Right kidney (tissue), 1 donor: ENCODE measurements around the gene PPP1R16B.
A peak's percentile ranks its signal among the peaks of the same experiment; 100 is the strongest.
"Not testable (repeated sequence)": the region's sequence is repeated elsewhere in the genome, so short reads cannot be mapped to it uniquely, and the experiment has no call there.

Source experiments
- DNase-seq: peaks from one replicate; pipeline ENCODE4 v3.0.0-alpha.2; 2016

The PPP1R16B gene

DNA sequence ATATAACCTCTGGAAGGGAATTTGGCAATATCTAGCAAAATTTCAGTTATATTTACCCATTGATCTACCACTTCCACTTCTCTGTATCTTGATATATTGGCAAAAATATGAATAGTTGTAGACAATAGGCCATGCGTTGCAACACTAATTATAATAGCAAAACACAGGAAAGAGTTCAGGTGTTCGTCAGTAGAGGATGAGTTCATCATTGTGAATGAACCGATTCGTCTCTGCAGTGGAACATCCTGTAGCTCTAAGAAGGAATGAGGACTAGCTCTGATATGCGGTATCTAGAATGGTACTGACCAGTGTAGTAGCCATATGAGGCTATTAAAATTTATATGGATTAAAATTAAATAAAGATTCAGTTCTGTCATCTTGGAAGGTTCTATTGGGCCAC is 129.0 kb downstream of the PPP1R16B start:
- DNase-seq: no peak

DNA sequence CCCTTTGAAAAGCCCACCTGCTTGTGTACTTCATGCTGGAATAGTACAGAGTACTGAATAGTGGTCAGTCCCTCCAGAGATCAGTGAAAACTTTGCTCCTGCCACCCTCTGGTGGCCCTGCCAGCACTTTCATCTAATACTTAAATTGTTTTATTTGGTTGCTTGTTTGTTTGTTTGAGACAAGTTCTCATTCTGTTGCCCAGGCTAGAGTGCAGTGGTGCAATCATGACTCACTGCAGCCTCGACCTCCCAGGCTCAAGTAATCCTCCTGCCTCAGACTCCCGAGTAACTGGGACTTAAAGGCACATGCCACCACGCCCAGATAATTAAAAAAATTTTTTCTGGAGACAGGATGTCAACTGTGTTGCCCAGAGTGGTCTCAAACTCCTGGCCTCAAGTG is 129.8 kb downstream of the PPP1R16B start:
- DNase-seq: no peak

DNA sequence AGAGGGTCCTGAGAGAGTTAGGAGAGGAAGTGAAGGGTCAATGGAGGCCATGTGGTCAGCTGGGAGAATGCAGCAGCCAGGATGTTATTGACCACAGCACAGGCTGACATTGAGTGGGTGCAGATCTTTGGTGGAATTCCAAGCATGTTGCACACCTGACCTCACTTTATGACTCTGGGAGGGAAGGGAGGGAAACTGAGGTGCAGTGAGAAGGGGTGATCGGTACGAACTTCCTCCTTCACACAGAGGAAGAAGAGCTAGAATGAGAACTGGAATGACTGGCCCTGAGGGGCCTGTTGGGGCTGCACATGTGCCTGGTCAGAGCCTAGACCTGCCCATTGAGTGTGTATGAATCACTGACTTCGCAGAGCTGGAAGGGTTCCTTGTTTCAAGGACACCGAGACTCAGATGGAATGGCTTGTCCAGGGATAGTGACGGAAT is 130.5 kb downstream of the PPP1R16B start:
- no peak for DNase-seq

- no peak for DNase-seq
Observed at GRCh38 chr20:38937000-38937399, 131.5 kb downstream of the PPP1R16B start.

DNA sequence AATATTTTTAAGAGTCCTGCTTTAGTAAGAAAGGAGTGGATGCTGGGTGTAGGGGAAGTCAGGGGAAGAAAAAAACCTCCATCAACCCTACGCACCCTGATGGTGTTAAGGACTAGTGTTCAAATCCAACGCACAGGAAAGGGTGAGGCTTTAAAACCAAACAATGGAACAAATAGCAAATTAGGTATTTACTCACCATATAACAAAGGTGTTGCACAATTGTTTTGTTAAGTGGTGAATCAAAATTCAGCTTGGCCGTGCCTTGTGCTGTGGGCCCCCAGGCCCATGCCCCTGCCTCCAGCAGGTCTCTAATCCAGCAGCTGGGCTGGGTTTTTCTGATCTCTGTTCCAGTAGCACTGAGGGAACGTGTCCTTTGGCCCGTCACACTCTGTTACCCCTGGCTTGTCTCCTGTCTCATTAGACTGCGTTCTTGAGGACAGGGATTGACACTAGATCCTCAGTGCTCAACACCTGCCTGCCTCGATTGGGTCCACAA is 132.5 kb downstream of the PPP1R16B start:
- DNase-seq: no peak

- DNase-seq: no peak
Observed at GRCh38 chr20:38939686-38940085, 134.2 kb downstream of the PPP1R16B start.

DNA sequence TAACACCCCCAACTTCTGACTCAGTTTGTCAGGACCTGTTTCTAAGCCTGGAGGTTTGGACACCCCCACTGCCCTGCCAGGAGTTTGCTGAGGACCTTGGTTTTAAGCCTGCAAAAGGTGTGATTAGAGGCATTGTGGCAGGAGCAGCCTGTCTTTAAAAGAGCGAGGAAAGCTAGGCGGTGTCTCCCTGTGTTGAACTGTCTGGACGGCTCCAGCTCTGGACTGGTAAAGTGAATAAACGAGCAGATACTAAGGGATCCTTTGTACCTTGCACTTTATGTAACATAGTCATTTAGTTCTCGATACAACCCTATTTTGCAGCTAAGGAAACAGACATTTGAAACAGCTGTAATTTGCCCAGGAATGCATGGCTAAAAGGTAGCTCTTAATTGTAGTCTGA is 135.1 kb downstream of the PPP1R16B start:
- DNase-seq: no peak

DNA sequence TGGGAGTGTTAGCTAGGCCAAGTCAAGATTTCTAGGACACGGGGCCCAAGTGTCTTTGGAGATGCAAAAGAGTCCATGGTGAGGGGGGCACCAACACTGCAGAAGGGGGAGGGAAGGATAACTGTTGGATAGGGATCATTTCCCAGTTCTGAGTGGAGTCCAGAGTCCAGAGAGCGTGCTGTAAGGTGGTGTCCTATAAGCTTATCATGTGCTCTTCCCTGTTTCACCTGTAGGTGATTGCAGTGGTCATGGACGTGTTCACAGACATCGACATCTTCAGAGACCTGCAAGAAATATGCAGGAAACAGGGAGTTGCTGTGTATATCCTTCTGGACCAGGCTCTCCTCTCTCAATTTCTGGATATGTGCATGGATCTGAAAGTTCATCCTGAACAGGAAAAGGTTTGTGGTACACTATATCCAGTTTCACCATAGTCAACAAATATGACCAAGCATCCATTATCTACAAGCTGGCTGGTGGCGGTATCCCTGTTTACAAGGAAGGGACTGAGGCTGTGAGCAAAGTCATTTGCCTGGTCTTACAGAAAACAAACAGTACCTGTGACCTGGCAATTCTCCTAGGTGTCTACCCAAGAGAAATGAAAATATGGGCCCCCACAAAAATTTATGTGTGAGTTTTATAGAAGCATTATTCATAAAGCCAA is 136.4 kb downstream of the PPP1R16B start:
- DNase-seq: no peak

GRCh38 chr20:38945012-38945411 is 139.5 kb downstream of the PPP1R16B start:
- no peak for DNase-seq

DNA sequence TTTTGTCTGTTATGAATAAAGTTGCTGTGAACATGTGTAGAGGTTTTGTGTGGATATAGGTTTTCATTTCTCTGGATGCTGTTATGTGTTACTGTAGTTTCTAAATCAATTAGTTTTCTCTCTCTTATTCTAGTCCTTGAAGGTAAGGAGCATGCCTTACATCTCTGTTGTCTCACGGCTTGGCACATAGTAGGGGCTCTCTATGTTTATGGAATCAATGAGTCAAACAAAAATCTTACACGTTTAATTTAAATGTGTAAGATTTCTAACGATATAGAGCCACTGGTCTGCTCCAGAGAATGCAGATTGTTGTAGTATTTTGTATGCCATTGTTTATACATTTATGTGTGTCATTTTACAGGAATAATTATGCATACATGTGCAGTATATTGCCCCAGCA is 141.3 kb downstream of the PPP1R16B start:
- DNase-seq: no peak

DNA sequence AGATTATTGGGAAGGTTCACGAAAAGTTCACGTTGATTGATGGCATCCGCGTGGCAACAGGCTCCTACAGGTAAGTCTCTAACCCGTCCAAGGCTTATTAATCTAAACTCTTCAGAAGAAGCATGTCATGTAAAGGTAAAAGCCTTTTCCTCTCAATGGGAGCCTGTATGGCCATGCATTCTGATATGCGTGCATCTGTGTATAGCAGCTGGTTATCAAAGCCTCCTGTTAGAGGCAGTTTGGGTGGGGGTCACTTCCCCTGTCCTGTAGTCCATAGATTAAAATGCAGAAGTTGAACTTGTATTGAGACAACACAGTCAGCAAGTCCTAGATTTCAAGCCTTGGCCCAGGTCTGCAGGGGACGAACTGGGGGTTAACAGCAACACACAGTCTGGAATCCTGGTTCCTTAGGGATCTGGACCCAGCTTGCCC is 142.4 kb downstream of the PPP1R16B start:
- no peak for DNase-seq

DNA sequence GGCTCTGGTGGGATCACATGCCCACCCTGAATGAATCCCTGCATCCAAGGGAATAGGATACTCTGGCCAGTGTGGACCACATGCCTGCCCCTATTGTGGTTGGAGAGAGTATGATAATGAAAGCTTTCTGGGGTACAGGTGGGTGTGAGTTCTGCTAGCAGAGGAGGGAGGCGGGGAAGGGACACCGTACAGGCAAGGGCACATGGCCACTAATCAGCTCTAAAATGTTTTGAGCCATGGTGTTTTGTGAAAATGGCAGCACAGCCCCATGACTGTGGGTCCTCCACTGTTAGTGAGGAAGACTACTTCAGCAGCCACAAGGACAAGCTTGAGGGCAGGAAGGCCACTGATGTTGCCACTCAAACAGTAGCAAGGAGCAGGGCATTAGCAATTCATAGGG is 144.8 kb downstream of the PPP1R16B start:
- no peak for DNase-seq

- DNase-seq: no peak
Observed at GRCh38 chr20:38951611-38952010, 146.1 kb downstream of the PPP1R16B start.

DNA sequence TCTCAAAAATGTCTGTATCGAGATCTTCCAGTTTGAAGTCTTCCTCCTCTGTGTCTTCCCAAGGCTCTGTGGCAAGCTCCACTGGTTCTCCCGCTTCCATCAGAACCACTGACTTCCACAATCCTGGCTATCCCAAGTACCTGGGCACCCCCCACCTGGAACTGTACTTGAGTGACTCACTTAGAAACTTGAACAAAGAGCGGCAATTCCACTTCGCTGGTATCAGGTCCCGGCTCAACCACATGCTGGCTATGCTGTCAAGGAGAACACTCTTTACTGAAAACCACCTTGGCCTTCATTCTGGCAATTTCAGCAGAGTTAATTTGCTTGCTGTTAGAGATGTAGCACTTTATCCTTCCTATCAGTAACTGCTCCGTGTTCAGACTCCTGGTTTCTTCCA is 146.7 kb downstream of the PPP1R16B start:
- no peak for DNase-seq

- DNase-seq: no peak
Observed at GRCh38 chr20:38953630-38954340, 148.3 kb downstream of the PPP1R16B start.

- no peak for DNase-seq
Observed at GRCh38 chr20:38957235-38957876, 151.9 kb downstream of the PPP1R16B start.

DNA sequence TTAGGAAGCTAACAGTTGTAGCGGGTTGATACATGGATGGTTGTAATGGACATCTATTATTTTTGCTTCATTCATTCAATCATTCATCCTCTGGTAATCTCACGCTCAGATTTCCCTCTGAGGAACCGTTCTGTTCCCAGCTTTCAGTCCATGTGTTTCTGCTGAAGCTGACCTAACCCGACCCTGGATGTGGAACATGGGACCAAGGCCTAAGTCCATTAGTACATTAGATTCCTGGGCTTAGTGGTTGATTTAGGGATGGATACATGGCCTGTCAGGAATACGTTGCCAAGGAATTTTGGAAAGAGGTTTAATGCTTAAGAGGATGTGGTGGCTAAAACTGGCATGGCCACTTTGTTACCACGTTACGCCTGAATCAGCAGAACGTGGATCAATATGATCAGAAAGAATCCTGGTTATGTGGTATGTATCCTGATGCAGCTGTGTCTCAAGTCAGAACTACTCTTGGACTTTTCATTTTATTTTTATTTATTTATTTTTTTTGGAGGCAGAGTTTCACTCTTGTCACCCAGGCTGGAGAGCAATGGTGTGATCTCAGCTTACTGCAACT is 152.5 kb downstream of the PPP1R16B start:
- no peak for DNase-seq

DNA sequence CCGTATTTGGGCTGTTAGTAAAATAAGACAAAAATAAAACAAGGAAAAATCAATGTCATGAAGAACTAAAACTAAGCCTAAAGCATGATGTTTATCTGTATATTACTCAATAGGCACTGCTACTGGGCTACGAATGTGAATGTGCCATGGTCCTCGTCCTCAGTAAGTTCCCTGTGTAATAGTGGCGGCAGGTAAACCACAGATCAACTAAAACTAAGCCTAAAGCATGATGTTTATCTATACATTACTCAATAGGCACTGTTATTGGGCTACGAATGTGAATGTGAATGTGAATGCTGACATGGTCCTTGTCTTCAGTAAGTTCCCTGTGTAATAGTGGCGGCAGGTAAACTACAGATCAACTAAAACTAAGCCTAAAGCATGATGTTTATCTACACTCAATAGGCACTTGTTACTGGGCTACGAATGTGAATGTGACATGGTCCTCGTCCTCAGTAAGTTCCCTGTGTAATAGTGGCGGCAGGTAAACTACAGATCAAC is 154.7 kb downstream of the PPP1R16B start:
- DNase-seq: not testable (repeated sequence)

GRCh38 chr20:38961530-38962043 is 156.1 kb downstream of the PPP1R16B start:
- no peak for DNase-seq

GRCh38 chr20:38962044-38962927 is 156.8 kb downstream of the PPP1R16B start, which contains the start of gene DHX35:
TSS of gene DHX35 (plus strand) at chr20:38962344. CDS start at chr20:38962368, 24 bp downstream.
- DNase-seq: peak; percentile 94

GRCh38 chr20:38962928-38963401 is 157.5 kb downstream of the PPP1R16B start:
- no peak for DNase-seq
